ENCODE results near the gene KRTAP10-8.

- TF ChIP-seq CTCF (IDR thresholded peaks at IDR 0.05): no peak
- no peak for TF ChIP-seq POLR2A (IDR thresholded peaks at IDR 0.05)
Observed at GRCh38 chr21:44639331-44639655, 27.4 kb downstream of the KRTAP10-8 start.

All from prostate gland (tissue), 2 donors.